Breast epithelium (tissue), 3 donors: Measurements from ENCODE around the gene PSMD5.

ENCODE experiments used
- CTCF ChIP-seq, 3 donors: fragments of 450-650 bp; IDR thresholded peaks; one replicate each; pipeline ENCODE4 v1.5.1; 2016 to 2017; ENCODE audit warnings: antibody characterized with exemption in 3 of 3, mild to moderate bottlenecking in 3 of 3, moderate library complexity in 3 of 3
- POLR2A ChIP-seq: fragments of 450-650 bp; IDR thresholded peaks from one replicate; pipeline ENCODE4 v1.6.1; 2016; ENCODE audit warnings: antibody characterized with exemption, mild to moderate bottlenecking, moderate library complexity
- POLR2AphosphoS5 ChIP-seq, 3 donors: sonication (generic); formaldehyde crosslinking; IDR thresholded peaks; one replicate each; pipeline ENCODE4 v1.6.1; 2017; ENCODE audit warnings: antibody characterized with exemption in 3 of 3

GRCh38 chr9:120768247-120768646, 74.5 kb downstream of the PSMD5 start:
- TF ChIP-seq CTCF (IDR thresholded peaks at IDR 0.05) = no peak
- TF ChIP-seq POLR2A = no peak
- no peak for TF ChIP-seq POLR2AphosphoS5 (IDR thresholded peaks at IDR 0.05)
